Loucy (cell line): ENCODE data around the gene MIER3.

Experiments used
- H2AFZ ChIP-seq: fragments of 200-600 bp; sonication (generic); 2 replicates; pipeline ENCODE4 v1.6.0; 2016; ENCODE audit warnings: antibody characterized with exemption, mild to moderate bottlenecking, low read length, moderate library complexity
- H3F3A ChIP-seq: fragments of 200-600 bp; 2 replicates; pipeline ENCODE4 v1.6.0; 2016; ENCODE audit warnings: antibody characterized with exemption, low read depth, mild to moderate bottlenecking
- H3K27me3 ChIP-seq: fragments of 200-600 bp; sonication (generic); 2 replicates; pipeline ENCODE4 v1.6.1; 2014; ENCODE audit warnings: low read length, mild to moderate bottlenecking; ENCODE audit not compliant: insufficient read depth, poor library complexity, severe bottlenecking
- H3K36me3 ChIP-seq: fragments of 200-600 bp; sonication (generic); 2 replicates; pipeline ENCODE4 v1.6.1; 2016; ENCODE audit warnings: low read length; ENCODE audit not compliant: insufficient read depth
- H3K4me1 ChIP-seq: fragments of 200-600 bp; sonication (generic); 2 replicates; pipeline ENCODE4 v1.5.1; 2014; ENCODE audit warnings: low read length, mild to moderate bottlenecking; ENCODE audit not compliant: insufficient read depth, poor library complexity, severe bottlenecking
- H3K4me2 ChIP-seq: fragments of 200-600 bp; sonication (generic); 2 replicates; pipeline ENCODE4 v1.6.0; 2014; ENCODE audit warnings: antibody characterized with exemption, low read length, low read depth, mild to moderate bottlenecking; ENCODE audit not compliant: poor library complexity, severe bottlenecking
- H3K4me3 ChIP-seq: fragments of 200-600 bp; sonication (generic); 2 replicates; pipeline ENCODE4 v1.5.1; 2014; ENCODE audit warnings: low read length, mild to moderate bottlenecking, mixed read lengths; ENCODE audit not compliant: poor library complexity, severe bottlenecking
- H3K79me2 ChIP-seq: fragments of 200-600 bp; sonication (generic); 2 replicates; pipeline ENCODE4 v1.6.1; 2014; ENCODE audit warnings: low read length; ENCODE audit not compliant: insufficient read depth
- H3K9ac ChIP-seq: fragments of 200-600 bp; sonication (generic); 2 replicates; pipeline ENCODE4 v1.6.0; 2014; ENCODE audit warnings: mild to moderate bottlenecking, low read depth, low read length, moderate library complexity; ENCODE audit not compliant: poor library complexity, severe bottlenecking
- H3K9me2 ChIP-seq: fragments of 200-600 bp; sonication (generic); replicated peaks from 2 replicates; pipeline ENCODE4 v1.6.1; 2016; ENCODE audit warnings: low read depth, low read length, mixed read lengths
- H3K9me3 ChIP-seq: fragments of 200-600 bp; sonication (generic); 2 replicates; pipeline ENCODE4 v1.6.1; 2014; ENCODE audit warnings: mild to moderate bottlenecking, antibody characterized with exemption, low read length, low read depth; ENCODE audit not compliant: insufficient read depth
- H4K20me1 ChIP-seq: fragments of 200-600 bp; sonication (generic); 2 replicates; pipeline ENCODE4 v1.6.0; 2014; ENCODE audit warnings: antibody characterized with exemption, low read length, mild to moderate bottlenecking; ENCODE audit not compliant: insufficient read depth, poor library complexity, severe bottlenecking
- CTCF ChIP-seq: fragments of 200-600 bp; sonication (generic); conservative IDR thresholded peaks from 2 replicates; pipeline ENCODE4 v1.5.1; 2014; ENCODE audit warnings: mild to moderate bottlenecking, antibody characterized with exemption, low read length
- EZH2phosphoT487 ChIP-seq: fragments of 200-600 bp; IDR thresholded peaks from 2 replicates; pipeline ENCODE4 v1.6.1; 2018; ENCODE audit warnings: antibody characterized with exemption, mild to moderate bottlenecking, moderate library complexity, borderline replicate concordance

MIER3 gene

GRCh38 chr5:56941981-56942380, 9.9 kb downstream of the MIER3 start:
- H3K9me2 ChIP-seq, result no peaks in the 10 kb centered on the region
- H3K4me2 ChIP-seq, result no peak overlapping the region
- H3K4me1 ChIP-seq, result no peaks in the 10 kb centered on the region
- H3K36me3 ChIP-seq, result peaks cover 66% of the 10 kb centered on the region
- no peaks in the 10 kb centered on the region for H3F3A ChIP-seq
- no peak overlapping the region for H3K9ac ChIP-seq
- no peaks in the 10 kb centered on the region for H3K27me3 ChIP-seq
- H3K4me3 ChIP-seq, result no peak overlapping the region
- peaks cover 9% of the 10 kb centered on the region for H4K20me1 ChIP-seq
- no peak overlapping the region for H2AFZ ChIP-seq
- peaks cover 4% of the 10 kb centered on the region; the same call in 1 of the 2 replicates for H3K79me2 ChIP-seq
- H3K9me3 ChIP-seq, result no peaks in the 10 kb centered on the region
- no peak for TF ChIP-seq CTCF
- TF ChIP-seq EZH2phosphoT487, result no peak

GRCh38 chr5:56938858-56939257, 13.1 kb downstream of the MIER3 start:
- Histone ChIP-seq H3K4me1 (no peaks in the 10 kb centered on the region), H3F3A (no peaks in the 10 kb centered on the region), H3K36me3 (peaks cover 84% of the 10 kb centered on the region), H3K9me3 (no peaks in the 10 kb centered on the region), H3K27me3 (no peaks in the 10 kb centered on the region), H4K20me1 (no peaks in the 10 kb centered on the region), H3K4me2 (no peak overlapping the region), H3K9me2 (no peaks in the 10 kb centered on the region), H3K4me3 (no peak overlapping the region), H2AFZ (no peak overlapping the region), H3K79me2 (no peaks in the 10 kb centered on the region), H3K9ac (no peak overlapping the region)
- TF ChIP-seq CTCF (no peak), EZH2phosphoT487 (no peak)

GRCh38 chr5:56934325-56934724, 17.6 kb downstream of the MIER3 start:
- Histone ChIP-seq H3K4me2 (no peak overlapping the region), H4K20me1 (no peaks in the 10 kb centered on the region), H2AFZ (no peak overlapping the region), H3K27me3 (no peaks in the 10 kb centered on the region), H3K79me2 (no peaks in the 10 kb centered on the region), H3K4me3 (no peak overlapping the region), H3K36me3 (peaks cover 88% of the 10 kb centered on the region), H3K9me3 (no peaks in the 10 kb centered on the region), H3K4me1 (no peaks in the 10 kb centered on the region), H3F3A (no peaks in the 10 kb centered on the region), H3K9me2 (no peaks in the 10 kb centered on the region), H3K9ac (no peak overlapping the region)
- TF ChIP-seq EZH2phosphoT487 (no peak), CTCF (no peak)
